HT1080 (cell line): ENCODE results near the gene FAM174B. TPM values are rescaled to one million over a fixed set of nuclear protein-coding genes. Genes with fewer than 3 reads are reported as not detected.
A peak's percentile ranks its signal among the peaks of the same experiment; 100 is the strongest.

ENCODE experiments used
- DNase-seq: peaks from one replicate; pipeline ENCODE4 v3.0.0-alpha.2; 2015; ENCODE audit warnings: low read depth
- total RNA-seq: library from RNA; depleted of rRNA; stranded (reverse); fragments of >200 nt; shearing (Covaris generic); gene quantifications from 2 replicates; pipeline ENCODE4 v1.2.3, GENCODE V29; 2014

Gene FAM174B
- total RNA-seq, 1 experiment from 2014 or later = 0.37 TPM

- DNase-seq = no peak
These were observed 9.6 kb upstream of the FAM174B start for GRCh38 chr15:92665100-92665555.

GRCh38 chr15:92664178-92664900 is 8.8 kb upstream of the FAM174B start:
- no peak for DNase-seq

- no peak for DNase-seq
These were observed 7.8 kb upstream of the FAM174B start for GRCh38 chr15:92663250-92663951.

- DNase-seq = no peak
These were observed 7.2 kb upstream of the FAM174B start for GRCh38 chr15:92662762-92663161.

- DNase-seq = no peak
These were observed 6.4 kb upstream of the FAM174B start for GRCh38 chr15:92661956-92662355.

- DNase-seq = peak; percentile 25
These were observed 5.5 kb upstream of the FAM174B start for GRCh38 chr15:92661069-92661468.

- DNase-seq = no peak
These were observed 1.9 kb upstream of the FAM174B start for GRCh38 chr15:92657486-92657885.

GRCh38 chr15:92656089-92656488 is 514 bp upstream of the FAM174B start:
- no peak for DNase-seq

GRCh38 chr15:92654662-92655061 is 913 bp downstream of the FAM174B start:
- DNase-seq = no peak

- no peak for DNase-seq
These were observed 1.6 kb downstream of the FAM174B start for GRCh38 chr15:92653836-92654539.

- no peak for DNase-seq
These were observed 2.2 kb downstream of the FAM174B start for GRCh38 chr15:92653366-92653765.

GRCh38 chr15:92652576-92652966 is 3.0 kb downstream of the FAM174B start:
- DNase-seq = no peak

GRCh38 chr15:92651877-92652575 is 3.5 kb downstream of the FAM174B start:
- DNase-seq = no peak

GRCh38 chr15:92650966-92651365 is 4.6 kb downstream of the FAM174B start:
- DNase-seq = no peak

GRCh38 chr15:92650256-92650655 is 5.3 kb downstream of the FAM174B start:
- peak; percentile 5 for DNase-seq

- no peak for DNase-seq
These were observed 7.2 kb downstream of the FAM174B start for GRCh38 chr15:92648190-92648875.

GRCh38 chr15:92647467-92648163 is 8.0 kb downstream of the FAM174B start:
- no peak for DNase-seq

- no peak for DNase-seq
These were observed 9.4 kb downstream of the FAM174B start for GRCh38 chr15:92646216-92646615.

- DNase-seq = no peak
These were observed 9.8 kb downstream of the FAM174B start for GRCh38 chr15:92645731-92646130.

GRCh38 chr15:92645051-92645631 is 10.4 kb downstream of the FAM174B start:
- no peak for DNase-seq
